HG03571 (cell line): Measurements from ENCODE around the gene CDK16.
A peak's percentile ranks its signal among the peaks of the same experiment; 100 is the strongest.

Source experiments
- ATAC-seq: cut with Tn5 transposase; IDR thresholded peaks from one replicate; pipeline ENCODE4 v1.9.1; 2021; ENCODE audit not compliant: unreplicated experiment

Gene CDK16

DNA sequence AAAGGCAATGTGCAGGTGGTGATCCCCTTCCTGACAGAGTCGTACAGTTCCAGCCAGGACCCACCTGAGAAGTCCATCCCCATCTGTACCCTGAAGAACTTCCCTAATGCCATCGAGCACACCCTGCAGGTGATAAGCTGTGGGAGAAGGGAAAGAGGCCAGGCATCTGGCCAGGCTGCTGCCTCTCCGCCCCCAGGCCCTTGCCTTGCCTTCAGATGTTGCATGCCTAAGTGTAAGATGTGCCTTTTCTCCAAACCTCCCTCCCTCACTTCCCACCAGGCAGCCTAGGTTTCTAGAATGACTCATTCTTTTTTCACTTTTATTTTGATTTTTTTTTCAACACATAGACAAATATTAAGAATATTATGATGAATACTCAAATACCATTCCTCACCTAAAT, 12.2 kb upstream of the CDK16 start:
- ATAC-seq = no peak

DNA sequence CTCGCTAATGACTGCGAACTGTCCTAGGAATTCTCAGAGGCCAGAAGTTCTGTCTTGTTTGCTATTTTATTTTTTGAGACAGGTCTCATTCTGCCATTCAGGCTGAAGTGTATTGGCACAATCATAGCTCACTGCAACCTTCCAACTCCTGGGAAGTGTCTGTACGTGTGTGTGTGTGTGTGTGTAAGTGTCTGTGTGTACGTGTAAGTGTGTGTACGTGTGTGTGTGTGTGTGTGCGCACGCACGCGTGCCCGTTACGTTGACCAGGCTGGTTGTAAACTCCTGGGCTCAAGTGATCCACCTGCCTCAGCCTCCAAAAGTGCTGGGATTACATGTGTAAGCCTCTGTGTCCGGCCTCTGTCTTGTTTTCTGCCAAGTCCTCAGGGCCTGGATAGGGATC, 10.4 kb upstream of the CDK16 start:
- ATAC-seq = no peak

DNA sequence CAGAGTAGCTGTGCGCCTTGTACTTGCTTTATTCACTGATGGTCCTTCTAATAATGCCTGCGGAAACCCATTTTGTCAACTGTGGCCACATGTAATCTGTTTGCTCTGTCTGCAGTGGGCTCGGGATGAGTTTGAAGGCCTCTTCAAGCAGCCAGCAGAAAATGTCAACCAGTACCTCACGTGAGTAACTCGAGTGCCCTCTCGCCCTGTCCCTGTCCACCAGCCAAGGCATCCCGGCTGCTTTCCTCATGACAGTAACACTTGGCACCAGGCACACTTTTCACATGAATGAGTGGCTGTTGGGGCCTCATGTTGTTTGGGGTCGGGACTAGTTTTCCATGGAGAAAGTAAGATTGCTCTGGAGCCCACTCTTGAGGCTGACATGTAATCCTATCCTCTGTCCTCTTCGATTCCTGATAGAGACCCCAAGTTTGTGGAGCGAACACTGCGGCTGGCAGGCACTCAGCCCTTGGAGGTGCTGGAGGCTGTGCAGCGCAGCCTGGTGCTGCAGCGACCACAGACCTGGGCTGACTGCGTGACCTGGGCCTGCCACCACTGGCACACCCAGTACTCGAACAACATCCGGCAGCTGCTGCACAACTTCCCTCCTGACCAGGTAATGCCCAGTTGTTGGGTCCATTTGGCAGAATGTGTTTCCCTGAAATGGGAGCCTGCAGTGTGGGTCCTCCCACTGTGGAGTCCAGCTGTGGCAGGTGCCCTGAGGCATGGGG, 8.8 kb upstream of the CDK16 start:
- no peak for ATAC-seq

DNA sequence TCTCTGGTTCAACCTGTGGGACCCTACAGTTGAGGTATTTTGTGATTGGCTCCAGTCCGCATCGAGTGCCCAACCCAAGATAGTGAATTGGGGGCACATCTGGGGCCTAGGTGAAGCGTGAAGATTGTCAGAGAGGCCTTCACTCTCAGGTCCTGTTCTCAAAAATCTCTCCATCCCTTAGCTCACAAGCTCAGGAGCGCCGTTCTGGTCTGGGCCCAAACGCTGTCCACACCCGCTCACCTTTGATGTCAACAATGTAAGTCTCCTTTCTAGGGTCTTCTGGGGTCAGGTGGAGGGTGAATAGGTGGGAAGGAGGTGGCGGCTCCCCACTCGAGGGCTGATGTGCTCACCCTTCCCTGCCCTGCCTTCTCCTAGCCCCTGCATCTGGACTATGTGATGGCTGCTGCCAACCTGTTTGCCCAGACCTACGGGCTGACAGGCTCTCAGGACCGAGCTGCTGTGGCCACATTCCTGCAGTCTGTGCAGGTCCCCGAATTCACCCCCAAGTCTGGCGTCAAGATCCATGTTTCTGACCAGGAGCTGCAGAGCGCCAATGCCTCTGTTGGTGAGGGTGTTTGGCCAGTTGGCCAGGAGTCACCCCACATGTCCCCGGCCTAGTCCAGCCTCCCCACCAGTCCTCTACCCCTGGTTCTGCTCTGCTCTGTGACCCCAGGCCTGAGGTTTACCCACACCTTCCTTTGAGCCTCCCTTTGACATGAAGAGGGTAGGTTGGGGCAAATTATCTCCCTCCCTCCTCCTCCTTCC, 7.6 kb upstream of the CDK16 start:
- ATAC-seq = no peak

DNA sequence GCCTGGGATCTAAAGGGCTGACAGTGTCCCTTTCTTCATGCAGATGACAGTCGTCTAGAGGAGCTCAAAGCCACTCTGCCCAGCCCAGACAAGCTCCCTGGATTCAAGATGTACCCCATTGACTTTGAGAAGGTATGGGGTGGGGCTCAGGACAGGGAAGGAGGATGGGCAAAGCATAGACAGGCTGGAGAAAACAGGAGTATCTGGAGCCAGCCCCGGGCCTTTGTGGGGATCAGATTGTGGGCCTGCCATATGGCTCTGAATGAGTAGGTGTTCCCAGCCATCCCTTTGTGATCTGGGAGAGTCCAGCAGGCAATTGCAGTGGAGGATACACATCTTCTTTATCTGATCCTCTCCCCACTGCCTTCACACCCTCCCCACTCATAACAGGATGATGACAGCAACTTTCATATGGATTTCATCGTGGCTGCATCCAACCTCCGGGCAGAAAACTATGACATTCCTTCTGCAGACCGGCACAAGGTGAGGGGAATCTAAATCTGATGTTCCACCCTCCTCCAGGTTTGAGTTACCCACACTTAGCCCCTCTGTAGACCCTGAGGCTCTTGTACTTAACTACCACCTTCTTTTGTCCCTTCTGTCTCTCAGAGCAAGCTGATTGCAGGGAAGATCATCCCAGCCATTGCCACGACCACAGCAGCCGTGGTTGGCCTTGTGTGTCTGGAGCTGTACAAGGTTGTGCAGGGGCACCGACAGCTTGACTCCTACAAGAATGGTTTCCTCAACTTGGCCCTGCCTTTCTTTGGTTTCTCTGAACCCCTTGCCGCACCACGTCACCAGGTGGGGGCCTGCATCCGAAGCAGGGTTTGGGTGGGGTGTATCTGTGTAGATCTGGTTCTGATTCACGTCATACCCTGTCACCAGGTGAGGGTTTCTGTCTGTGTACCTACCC, 5.8 kb upstream of the CDK16 start:
- ATAC-seq = no peak

DNA sequence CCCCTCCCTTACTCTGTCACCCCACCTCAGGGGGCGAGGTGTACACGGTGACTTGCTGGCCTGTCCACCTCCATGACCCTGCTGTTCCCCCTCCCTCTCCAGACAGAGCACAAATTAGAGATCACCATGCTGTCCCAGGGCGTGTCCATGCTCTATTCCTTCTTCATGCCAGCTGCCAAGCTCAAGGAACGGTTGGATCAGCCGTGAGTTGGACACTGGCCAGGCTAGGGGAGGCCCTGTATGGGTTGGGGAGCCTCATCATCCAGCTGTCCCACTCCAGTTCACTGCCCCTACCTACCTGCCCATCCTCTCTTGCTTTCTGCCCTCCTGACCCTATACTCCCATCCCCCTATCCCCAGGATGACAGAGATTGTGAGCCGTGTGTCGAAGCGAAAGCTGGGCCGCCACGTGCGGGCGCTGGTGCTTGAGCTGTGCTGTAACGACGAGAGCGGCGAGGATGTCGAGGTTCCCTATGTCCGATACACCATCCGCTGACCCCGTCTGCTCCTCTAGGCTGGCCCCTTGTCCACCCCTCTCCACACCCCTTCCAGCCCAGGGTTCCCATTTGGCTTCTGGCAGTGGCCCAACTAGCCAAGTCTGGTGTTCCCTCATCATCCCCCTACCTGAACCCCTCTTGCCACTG, 3.9 kb upstream of the CDK16 start:
- ATAC-seq = no peak

DNA sequence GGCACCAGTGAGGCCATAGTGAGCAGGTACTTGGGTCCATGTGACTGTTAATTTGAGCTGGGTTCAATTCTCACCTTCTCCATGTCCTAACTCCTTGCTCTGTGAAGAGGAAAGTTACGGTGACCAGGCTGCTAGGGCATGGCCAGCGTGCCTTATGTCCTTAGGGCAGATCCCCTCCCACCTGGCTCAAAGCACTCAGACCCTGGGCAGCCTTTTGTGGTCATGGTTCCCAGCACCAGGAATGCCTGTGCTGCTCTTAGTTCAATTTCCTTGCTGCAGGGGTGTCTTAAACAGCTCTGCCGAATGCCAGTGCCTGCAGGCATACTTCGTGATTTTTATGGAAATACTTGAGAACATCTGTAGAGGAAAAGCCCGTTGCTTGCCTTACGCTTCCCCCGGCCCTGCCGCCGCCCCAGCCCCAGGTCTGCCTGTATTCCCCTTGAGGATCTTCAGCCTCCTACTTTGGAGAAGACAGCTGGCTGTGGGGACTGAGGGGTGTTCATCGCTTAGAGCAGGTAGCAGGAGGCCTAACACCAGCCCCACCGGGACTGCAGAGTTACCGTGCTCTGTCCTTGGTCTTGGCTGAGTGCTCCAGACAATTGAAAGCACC, 3.1 kb upstream of the CDK16 start:
- no peak for ATAC-seq

DNA sequence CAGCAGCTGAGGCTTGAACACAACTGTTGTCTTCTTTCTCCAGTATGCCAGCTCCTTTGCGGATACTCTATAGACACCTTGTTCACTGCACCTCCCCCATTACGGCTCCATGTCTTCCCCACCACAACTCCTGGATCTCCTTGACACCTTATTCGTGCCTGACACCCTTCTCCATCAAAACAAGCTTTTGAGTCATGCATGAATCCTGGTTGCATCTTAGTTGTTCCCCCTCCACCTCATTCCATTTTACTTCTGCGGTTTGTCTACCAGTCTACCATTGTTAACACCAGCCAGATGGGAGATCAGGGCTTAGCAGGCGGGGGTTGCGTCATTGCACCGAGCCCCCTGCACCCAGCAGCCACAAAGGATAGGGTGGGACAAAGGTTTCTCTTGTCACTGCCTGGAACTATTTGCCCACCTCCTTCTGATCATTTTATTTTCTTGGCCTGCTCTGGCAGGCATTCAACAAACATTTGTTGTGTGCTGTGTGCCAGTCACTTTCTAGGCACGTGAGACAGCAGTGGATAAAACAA, 2.0 kb upstream of the CDK16 start:
- ATAC-seq = no peak

DNA sequence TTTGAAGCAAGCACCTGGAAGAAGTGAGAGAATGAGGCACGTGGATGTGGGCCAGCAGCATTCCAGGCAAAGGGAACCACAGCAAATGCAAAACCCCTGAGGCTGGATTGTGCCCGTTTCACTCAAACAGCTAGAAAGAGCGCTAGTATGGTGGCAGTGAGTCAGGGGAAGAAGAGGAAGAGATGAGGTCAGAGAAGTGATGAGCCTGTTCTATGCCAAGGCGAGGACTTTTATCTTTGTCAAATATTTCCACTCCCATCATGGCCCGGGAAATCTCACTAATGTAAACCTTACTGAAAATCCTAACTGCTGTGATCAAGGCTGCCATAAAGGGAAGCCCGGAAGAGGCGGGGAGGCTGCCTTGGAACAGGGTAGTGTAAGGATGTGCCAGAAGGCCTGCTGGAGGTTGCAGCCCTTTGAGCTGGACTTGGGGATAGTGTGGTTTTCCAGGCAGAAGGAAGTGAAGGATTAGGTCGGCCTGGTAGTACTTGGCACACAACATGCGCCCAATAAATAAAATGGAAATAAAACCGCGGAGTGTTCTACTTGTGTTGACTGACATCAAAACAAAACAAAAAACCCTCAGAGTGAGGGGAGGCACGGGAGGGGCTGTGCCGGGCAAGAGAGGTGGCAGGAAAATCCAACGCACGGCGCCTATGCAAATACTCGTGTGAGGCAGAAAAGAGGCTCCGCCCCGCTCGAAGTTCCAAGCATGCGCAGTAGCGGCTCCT, 1.2 kb upstream of the CDK16 start:
- ATAC-seq = no peak

DNA sequence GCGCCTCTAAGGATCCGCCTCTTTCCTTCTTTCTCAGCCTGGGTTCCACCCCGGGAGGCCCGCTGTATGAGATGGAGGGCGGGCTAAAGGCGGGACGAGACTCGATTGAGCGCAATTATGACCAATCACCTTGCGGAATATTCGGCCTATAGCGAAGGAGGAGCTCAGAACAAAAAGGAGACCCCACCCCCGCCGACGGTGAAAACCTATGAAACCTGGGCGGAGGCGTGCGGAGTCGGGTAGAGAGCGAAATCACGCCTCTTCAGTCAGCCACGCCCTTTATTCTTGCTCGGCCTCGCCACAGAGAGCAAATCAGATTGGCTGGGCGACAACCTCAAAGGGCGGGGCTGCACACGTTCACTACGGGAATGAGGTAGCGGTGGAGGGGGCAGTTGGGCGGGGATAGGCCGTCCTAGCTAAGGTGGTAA, 615 bp upstream of the CDK16 start:
- ATAC-seq = peak; percentile 80

DNA sequence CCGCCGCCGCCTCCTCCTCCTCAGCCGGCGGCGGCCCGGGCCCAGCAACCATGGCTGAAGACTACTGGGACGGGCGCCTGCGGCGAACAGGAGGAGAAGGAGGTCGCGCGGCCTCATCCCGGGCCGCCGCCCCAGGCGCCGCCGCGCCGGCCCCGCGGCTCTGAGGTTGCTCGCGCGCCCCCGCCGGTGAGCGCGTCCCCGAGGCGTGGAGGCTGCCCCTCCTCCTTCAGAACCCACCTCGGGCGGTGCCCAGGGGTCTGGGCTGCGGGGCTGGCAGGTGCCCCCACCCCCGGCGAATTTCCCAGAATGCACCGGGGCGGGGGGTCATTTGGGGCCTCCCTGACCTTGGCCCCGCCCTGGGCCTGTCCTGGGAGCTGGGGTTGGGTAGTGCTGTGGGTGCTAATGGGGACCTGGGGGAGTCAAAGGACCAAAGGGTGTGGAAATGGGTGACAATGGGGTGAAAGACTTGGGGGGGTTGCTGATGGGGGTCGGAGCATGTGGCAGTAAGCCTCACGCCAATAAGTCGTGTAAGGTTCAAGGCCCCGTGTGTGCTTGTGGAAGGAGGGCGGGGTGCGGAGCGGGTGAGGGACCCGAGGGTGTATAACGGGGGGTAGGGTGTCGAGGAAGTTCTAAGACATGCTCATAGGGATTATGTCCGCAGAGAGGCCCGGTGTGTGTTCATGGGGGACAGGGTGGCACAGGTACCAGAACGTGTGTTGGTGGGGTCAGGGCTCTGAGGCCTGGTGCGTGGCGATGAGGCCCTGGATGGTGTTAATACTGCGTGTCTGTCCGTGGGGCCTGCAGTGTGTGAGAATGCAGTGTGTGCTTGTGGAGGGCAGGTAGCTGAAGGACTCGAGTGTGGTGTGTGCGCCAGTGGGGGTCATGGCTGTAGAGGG, 687 bp downstream of the CDK16 start:
- ATAC-seq = no peak

DNA sequence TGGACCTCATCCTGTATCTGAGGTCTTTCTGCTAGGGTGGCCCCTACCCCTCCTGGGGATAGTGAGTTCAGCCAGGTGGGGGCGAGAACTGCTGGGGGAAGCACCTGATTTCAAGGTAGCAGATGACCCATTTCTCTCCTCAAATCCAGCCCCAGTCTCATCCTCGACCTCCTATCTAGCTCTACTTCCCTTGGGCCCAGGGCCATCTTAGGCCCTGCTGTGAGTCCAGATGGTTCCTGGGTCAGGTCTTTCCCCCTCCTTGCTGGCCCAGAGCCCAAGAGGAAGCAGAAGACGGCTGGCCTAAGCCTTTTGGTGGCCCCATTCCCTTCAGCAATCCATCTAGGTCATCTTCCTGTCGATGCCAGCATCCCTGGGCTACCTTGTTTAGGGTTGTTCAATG, 3.3 kb downstream of the CDK16 start:
- ATAC-seq = no peak

DNA sequence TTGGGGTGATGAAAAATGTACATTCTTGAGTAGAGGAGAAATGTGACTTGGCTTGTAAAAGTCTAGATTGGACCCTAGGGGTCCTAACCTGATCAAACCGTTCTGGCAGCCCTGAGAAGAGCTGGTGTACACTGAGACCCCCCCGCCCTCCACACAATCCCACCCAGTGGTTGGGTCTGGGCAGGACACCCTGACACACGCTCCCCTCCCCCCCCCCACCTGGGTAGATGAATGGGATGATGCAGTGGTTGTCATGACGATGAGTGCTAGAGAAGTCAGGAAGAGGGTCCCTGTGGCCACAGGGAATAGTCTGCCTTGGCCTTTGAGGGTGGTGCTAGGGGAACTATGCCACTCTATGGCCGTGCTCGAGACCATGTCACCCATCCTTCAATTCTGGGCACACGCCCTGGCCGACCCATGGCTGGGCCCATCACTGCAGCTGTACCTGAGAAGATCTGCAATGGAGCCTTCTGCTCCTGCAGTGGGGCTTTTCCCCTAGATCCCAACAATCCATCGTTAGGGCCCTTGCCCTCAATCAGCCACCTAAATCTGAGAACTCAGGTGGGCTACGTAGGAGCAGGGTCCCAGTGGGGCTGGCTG, 4.4 kb downstream of the CDK16 start:
- ATAC-seq = no peak

DNA sequence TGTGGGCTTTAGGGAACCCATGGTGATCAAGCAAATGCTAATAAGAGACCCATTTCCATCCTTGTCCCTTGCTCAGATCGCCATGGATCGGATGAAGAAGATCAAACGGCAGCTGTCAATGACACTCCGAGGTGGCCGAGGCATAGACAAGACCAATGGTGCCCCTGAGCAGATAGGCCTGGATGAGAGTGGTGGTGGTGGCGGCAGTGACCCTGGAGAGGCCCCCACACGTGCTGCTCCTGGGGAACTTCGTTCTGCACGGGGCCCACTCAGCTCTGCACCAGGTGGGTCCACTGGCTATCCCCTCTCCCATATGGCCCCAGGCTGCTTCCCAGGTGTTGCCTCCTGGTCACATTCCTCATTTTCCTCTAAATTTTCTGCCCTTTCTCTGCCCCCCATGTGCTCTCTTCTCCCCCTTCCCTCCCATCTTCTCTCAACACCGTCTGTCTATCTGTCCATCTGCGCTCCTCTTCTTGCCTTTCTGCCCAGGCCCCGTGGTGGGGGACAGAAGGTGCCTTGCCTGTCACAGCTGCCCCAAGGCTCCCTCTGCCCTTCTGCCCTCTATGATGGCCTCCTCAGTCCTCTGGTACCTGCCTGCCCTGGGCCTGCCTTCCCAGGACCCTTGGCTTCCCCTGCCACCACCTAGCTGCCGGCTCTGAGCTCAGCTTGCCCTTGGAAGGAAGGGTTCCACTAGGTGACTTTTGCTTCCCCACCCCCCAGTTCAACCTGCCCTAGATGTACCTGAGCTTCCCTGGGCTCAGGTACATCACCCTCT, 5.2 kb downstream of the CDK16 start:
- no peak for ATAC-seq

DNA sequence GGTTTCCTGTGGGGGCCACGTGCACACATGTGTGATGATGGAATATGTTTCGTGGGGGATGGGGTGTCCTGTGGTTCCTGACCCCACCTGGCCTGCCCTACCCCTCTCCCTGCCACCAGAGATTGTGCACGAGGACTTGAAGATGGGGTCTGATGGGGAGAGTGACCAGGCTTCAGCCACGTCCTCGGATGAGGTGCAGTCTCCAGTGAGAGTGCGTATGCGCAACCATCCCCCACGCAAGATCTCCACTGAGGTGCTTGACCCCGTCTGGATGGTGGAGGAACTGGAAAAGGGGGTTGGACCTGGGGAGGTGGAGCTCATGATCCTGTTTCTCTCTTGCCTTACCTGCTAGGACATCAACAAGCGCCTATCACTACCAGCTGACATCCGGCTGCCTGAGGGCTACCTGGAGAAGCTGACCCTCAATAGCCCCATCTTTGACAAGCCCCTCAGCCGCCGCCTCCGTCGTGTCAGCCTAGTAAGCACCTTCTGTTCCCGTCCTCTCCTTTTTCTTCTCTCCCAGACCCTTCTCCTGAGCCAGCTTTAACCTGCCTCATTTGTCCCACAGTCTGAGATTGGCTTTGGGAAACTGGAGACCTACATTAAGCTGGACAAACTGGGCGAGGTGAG, 5.9 kb downstream of the CDK16 start:
- no peak for ATAC-seq

DNA sequence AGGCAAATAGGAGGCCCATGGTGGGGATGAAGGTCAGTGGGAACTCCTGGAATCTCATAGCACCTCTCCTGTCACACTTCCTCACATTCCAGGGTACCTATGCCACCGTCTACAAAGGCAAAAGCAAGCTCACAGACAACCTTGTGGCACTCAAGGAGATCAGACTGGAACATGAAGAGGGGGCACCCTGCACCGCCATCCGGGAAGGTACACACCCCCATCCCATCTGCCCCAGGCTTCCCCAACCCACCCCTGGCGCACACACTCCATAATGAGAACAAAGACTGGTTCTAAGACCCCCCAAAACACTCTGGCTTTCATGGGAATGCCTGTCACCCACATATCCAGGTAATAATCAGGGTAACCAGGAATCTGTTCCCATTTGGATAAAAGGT, 6.4 kb downstream of the CDK16 start:
- no peak for ATAC-seq

DNA sequence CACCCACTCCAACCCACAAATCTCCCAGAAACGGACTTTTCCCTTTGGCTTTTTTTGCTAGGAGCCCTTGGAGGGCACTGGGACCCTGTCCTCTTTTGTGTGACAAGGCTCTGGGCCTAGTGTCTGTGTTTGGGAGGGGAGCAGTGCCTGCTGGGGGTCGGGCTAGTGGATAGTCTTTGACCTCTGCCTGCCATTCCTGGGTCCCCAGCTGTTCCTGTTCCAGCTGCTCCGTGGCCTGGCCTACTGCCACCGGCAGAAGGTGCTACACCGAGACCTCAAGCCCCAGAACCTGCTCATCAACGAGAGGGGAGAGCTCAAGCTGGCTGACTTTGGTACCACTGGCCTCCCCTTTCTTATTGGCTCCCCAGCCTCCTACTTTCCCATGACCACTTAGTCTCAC, 7.6 kb downstream of the CDK16 start:
- no peak for ATAC-seq
